ENCODE data around the gene SPACA7.

DNA sequence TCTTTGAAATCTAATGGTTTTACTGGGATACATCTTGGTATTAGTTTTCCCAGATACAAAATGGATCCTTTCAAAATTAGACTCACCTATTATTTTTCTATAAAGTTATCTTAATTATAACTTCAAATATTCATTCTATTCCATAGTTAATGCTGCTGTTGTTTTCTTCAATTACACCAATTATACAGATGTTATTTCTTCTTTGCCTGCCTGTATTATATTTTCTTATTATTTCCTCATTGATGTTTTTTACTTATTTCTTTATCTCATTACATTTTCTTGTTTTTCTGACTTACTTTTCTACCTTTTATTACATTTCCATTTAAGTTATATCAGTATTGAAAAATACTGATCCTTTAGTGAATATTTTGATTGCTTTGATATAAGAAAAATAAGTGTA lies 40.9 kb downstream of the SPACA7 start:
- TF ChIP-seq, protein P1, sequence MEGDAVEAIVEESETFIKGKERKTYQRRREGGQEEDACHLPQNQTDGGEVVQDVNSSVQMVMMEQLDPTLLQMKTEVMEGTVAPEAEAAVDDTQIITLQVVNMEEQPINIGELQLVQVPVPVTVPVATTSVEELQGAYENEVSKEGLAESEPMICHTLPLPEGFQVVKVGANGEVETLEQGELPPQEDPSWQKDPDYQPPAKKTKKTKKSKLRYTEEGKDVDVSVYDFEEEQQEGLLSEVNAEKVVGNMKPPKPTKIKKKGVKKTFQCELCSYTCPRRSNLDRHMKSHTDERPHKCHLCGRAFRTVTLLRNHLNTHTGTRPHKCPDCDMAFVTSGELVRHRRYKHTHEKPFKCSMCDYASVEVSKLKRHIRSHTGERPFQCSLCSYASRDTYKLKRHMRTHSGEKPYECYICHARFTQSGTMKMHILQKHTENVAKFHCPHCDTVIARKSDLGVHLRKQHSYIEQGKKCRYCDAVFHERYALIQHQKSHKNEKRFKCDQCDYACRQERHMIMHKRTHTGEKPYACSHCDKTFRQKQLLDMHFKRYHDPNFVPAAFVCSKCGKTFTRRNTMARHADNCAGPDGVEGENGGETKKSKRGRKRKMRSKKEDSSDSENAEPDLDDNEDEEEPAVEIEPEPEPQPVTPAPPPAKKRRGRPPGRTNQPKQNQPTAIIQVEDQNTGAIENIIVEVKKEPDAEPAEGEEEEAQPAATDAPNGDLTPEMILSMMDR (IDR thresholded peaks at IDR 0.05; ENCODE audit: insufficient read depth, low read length) = no peak
- TF ChIP-seq, protein P2, sequence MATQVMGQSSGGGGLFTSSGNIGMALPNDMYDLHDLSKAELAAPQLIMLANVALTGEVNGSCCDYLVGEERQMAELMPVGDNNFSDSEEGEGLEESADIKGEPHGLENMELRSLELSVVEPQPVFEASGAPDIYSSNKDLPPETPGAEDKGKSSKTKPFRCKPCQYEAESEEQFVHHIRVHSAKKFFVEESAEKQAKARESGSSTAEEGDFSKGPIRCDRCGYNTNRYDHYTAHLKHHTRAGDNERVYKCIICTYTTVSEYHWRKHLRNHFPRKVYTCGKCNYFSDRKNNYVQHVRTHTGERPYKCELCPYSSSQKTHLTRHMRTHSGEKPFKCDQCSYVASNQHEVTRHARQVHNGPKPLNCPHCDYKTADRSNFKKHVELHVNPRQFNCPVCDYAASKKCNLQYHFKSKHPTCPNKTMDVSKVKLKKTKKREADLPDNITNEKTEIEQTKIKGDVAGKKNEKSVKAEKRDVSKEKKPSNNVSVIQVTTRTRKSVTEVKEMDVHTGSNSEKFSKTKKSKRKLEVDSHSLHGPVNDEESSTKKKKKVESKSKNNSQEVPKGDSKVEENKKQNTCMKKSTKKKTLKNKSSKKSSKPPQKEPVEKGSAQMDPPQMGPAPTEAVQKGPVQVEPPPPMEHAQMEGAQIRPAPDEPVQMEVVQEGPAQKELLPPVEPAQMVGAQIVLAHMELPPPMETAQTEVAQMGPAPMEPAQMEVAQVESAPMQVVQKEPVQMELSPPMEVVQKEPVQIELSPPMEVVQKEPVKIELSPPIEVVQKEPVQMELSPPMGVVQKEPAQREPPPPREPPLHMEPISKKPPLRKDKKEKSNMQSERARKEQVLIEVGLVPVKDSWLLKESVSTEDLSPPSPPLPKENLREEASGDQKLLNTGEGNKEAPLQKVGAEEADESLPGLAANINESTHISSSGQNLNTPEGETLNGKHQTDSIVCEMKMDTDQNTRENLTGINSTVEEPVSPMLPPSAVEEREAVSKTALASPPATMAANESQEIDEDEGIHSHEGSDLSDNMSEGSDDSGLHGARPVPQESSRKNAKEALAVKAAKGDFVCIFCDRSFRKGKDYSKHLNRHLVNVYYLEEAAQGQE (IDR thresholded peaks at IDR 0.05; ENCODE audit: insufficient replicate concordance, low read depth) = no peak
- TF ChIP-seq POLR2AphosphoS5 (IDR thresholded peaks at IDR 0.05; ENCODE audit: low read depth) (no peak), GABPA (IDR thresholded peaks at IDR 0.05; ENCODE audit: low read depth) (no peak)

Measured in HL-60 (cell line).